Panc1 (cell line): ENCODE data around the gene METTL16. TPM values are rescaled to one million over a fixed set of nuclear protein-coding genes. Genes with fewer than 3 reads are reported as not detected.

Source experiments
- ATAC-seq: fragments of 200-7000 bp; cut with Tn5 transposase; 2 replicates; pipeline ENCODE4 v1.9.1; 2020; ENCODE audit warnings: mild to moderate bottlenecking, moderate library complexity
- BruUV-seq: library from RNA; stranded (reverse); fragments of 400-500 nt; replicated peaks from 2 replicates; lab custom pipeline; 2021; lab: Mats Ljungman, UMichigan
- CTCF ChIA-PET: fragments of 300-600 bp; sonication (Branson Sonifier 250); formaldehyde crosslinking; loops from one replicate; lab custom pipeline; 2022; ENCODE audit warnings: antibody characterized with exemption; lab: Charles Lee
- POLR2A ChIA-PET: fragments of 300-600 bp; sonication (Branson Sonifier 250); formaldehyde crosslinking; loops from one replicate; lab custom pipeline; 2022; ENCODE audit warnings: antibody characterized with exemption; lab: Charles Lee
- DNase-seq: peaks from one replicate; pipeline ENCODE4 v3.0.0-alpha.2; 2010; ENCODE audit warnings: low read depth, low spot score
- H3K27ac ChIP-seq: 2 replicates; pipeline ENCODE4 v1.5.1; 2011; ENCODE audit warnings: mild to moderate bottlenecking, low read length, inconsistent platforms
- H3K27me3 ChIP-seq: fragments of 200-500 bp; sonication (Bioruptor generic); 2 replicates; pipeline ENCODE4 v1.6.0; 2014; ENCODE audit warnings: low read length, inconsistent platforms; ENCODE audit not compliant: control insufficient read depth, insufficient read depth
- H3K36me3 ChIP-seq: fragments of 200-500 bp; sonication (Bioruptor generic); 2 replicates; pipeline ENCODE4 v1.5.1; 2014; ENCODE audit warnings: inconsistent platforms, mild to moderate bottlenecking, low read length, moderate library complexity; ENCODE audit not compliant: control insufficient read depth, insufficient read depth
- H3K4me1 ChIP-seq: 2 replicates; pipeline ENCODE4 v1.5.1; 2011; ENCODE audit warnings: inconsistent platforms, mild to moderate bottlenecking, low read length, moderate library complexity; ENCODE audit not compliant: control insufficient read depth, insufficient read depth
- H3K4me3 ChIP-seq, 2 experiments: 2 replicates each; pipeline ENCODE4 v1.5.1; 2011 to 2012; ENCODE audit warnings: low read depth in 2 of 2, low read length in 2 of 2, mild to moderate bottlenecking in 2 of 2, inconsistent platforms in 1 of 2, moderate library complexity in 1 of 2
- H3K9me3 ChIP-seq: fragments of 200-500 bp; sonication (Bioruptor generic); 2 replicates; pipeline ENCODE4 v1.5.1; 2014; ENCODE audit warnings: low read depth, mild to moderate bottlenecking, inconsistent platforms, low read length, moderate library complexity; ENCODE audit not compliant: control insufficient read depth, insufficient read depth
- POLR2AphosphoS5 ChIP-seq: IDR thresholded peaks from 2 replicates; pipeline ENCODE4 v1.6.1; 2012; ENCODE audit warnings: mild to moderate bottlenecking, low read depth, low read length, moderate library complexity
- SIN3A ChIP-seq: IDR thresholded peaks from 2 replicates; pipeline ENCODE4 v1.6.1; 2012; ENCODE audit warnings: low read depth, mild to moderate bottlenecking, low read length, moderate library complexity, borderline replicate concordance; ENCODE audit not compliant: insufficient read depth
- TCF7L2 ChIP-seq: IDR thresholded peaks from 2 replicates; pipeline ENCODE4 v1.6.1; 2011; ENCODE audit warnings: mild to moderate bottlenecking, low read depth, low read length, inconsistent platforms
- in situ Hi-C: cut with HindIII; loops from 2 replicates; pipeline ENCODE4 v1.10.0; 2016; ENCODE audit warnings: low sequenced_read_pairs, low pct_unique_long_range_greater_than_20kb
- intact Hi-C: fragments of 100-400 bp; cut with micrococcal nuclease; formaldehyde crosslinking; loops from one replicate; pipeline ENCODE4 v1.10.0; 2022; ENCODE audit not compliant: unreplicated experiment
- total RNA-seq: library from RNA; stranded (reverse); gene quantifications from one replicate; pipeline ENCODE4 v1.2.1, GENCODE V29; 2021; ENCODE audit not compliant: unreplicated experiment
- TF ChIP-seq, protein P1 (sequence below): fragments of 450-650 bp; IDR thresholded peaks from 2 replicates; pipeline ENCODE4 v1.5.1; 2017; ENCODE audit warnings: mild to moderate bottlenecking
- TF ChIP-seq, protein P2 (sequence below), 2 experiments: IDR thresholded peaks; 2 replicates each; pipeline ENCODE4 v1.6.1; 2011 to 2012; ENCODE audit warnings: low read depth in 2 of 2, control low read depth in 1 of 2, low read length in 1 of 2, mild to moderate bottlenecking in 1 of 2, moderate library complexity in 1 of 2; ENCODE audit not compliant: insufficient read depth in 1 of 2

The METTL16 gene
- total RNA-seq, 1 experiment from 2014 or later = 34.7 TPM

DNA sequence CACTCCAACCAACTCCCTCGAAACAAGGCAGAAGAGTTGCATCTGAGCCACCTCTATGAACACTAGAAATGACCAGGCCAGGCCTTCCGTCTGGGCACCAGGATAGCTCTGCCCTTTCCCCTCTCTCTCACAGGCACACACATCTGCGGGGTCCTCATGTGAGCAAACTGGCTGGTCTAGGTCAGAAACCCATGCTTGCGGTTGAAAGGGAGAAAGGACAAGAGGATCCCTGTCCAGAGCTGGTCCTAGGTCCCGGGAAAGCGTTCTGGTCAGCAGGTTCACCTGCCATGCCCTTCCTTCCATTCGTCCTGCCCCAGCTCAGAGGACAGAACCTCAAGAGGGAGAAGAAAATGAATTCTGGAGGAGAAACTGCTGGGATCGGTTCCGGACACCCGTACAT is 113.5 kb downstream of the METTL16 start:
- intact Hi-C loops = no loop called here
- Histone ChIP-seq H3K36me3 (no peaks in the 10 kb centered on the region), H3K9me3 (no peaks in the 10 kb centered on the region), H3K4me1 (peaks cover 34% of the 10 kb centered on the region), H3K27me3 (no peaks in the 10 kb centered on the region), H3K27ac (peak overlapping the region; percentile 71), H3K4me3 (peak overlapping the region; percentile 26 to 80)
- no TSS peak for BruUV-seq
- in situ Hi-C loops = no loop called here
- CTCF ChIA-PET = no interaction called here
- ATAC-seq = no peak
- POLR2A ChIA-PET = no interaction called here
- TF ChIP-seq, protein P1, sequence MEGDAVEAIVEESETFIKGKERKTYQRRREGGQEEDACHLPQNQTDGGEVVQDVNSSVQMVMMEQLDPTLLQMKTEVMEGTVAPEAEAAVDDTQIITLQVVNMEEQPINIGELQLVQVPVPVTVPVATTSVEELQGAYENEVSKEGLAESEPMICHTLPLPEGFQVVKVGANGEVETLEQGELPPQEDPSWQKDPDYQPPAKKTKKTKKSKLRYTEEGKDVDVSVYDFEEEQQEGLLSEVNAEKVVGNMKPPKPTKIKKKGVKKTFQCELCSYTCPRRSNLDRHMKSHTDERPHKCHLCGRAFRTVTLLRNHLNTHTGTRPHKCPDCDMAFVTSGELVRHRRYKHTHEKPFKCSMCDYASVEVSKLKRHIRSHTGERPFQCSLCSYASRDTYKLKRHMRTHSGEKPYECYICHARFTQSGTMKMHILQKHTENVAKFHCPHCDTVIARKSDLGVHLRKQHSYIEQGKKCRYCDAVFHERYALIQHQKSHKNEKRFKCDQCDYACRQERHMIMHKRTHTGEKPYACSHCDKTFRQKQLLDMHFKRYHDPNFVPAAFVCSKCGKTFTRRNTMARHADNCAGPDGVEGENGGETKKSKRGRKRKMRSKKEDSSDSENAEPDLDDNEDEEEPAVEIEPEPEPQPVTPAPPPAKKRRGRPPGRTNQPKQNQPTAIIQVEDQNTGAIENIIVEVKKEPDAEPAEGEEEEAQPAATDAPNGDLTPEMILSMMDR = no peak
- TF ChIP-seq TCF7L2 = no peak
- DNase-seq = no peak

DNA sequence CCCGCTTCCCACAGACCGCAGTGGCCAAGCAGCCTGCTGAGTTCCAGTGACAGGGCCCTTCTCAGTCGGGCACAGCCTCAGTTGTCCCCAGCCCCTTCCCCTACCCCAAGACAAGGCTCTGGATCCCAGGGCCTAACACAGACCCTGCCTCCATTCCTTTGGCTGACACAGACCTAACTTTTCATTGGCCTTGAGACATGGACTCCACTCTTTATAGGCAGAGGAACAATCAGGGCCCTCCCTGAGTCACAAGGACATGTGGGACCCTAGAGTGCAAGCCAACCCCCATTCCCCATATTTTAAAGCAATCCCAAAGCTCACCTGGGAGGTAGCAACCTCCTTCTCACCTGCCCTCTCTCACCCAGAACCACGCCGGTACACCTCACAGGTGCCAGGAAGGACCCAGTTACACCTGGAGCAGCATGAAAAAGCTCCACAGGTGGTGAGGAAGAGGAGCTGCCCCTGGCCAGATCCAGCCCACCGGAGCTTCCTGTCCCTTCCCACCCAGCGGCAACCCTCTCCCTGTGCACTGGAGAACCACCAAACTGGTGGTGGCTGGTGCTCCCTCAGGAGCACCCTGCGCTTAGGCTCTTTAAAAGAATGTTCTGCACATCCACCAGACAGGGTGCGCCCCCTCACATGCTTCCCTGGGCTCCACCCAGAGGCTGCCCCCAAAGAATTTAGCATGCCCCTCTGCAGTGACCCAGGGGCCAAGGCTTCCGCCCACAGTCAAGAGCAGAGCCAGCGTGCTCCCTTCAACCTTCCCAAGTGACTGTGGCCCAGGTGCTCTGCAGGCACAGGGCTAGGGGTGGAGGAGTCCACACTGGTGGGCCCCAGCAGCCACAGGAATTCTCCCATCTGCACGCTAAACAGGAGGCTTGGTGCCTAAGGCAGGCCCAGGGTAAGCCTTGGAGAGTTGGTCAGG is 114.2 kb downstream of the METTL16 start:
- ATAC-seq (no peak), DNase-seq (no peak)
- in situ Hi-C loops = no loop called here
- POLR2A ChIA-PET = interaction anchor here (0.6 kb wide), 1 partner anchor 113 kb away, joined by 5 read pairs; no protein-coding TSS in a partner anchor
- no TSS peak for BruUV-seq
- CTCF ChIA-PET = no interaction called here
- no peaks in the 10 kb centered on the region for H3K36me3 ChIP-seq
- intact Hi-C loops = no loop called here
- H3K4me1 ChIP-seq = peaks cover 34% of the 10 kb centered on the region
- no peaks in the 10 kb centered on the region for H3K9me3 ChIP-seq
- H3K27ac ChIP-seq = peak overlapping the region; percentile 71
- TF ChIP-seq TCF7L2 = no peak
- TF ChIP-seq, protein P1 = no peak
- H3K4me3 ChIP-seq = peak overlapping the region; percentile 27 to 80; a peak in 3 of 4 replicates
- H3K27me3 ChIP-seq = no peaks in the 10 kb centered on the region

DNA sequence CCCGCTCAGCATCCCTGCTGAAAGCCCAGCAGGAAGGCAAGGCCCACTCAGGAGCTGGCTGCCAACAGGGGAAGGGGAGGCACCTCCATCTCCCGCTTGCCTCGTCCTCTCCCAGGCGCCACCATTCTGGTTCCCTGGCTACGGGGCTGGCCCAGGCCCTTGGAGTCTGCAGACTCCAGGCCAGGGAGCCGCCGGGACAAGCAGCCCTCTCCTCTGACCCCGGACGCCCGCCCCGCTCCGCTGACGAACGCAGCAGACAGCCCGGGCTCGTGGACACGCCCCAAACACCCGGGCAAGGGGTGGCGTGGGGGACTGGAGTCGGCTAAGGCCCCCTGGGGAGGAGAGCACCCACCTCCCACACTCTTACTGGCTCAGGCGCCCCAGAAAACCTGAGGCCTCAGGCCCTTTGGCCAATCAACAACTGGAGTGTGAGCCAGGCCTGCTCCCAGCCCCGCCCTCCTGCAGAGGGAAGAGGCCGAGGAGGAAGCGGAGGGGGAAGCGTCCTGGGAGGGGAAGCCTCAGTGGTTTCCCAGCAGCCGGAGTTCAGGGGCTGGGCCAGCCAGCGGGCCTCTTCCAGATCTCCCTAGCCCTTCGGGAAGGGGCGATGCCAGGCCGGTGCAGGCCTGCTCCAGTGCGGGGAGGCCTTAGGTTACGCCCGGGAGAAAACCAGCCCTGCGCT is 115.0 kb downstream of the METTL16 start:
- TF ChIP-seq POLR2AphosphoS5 (no peak), TCF7L2 (no peak), SIN3A (no peak)
- TF ChIP-seq, protein P2, sequence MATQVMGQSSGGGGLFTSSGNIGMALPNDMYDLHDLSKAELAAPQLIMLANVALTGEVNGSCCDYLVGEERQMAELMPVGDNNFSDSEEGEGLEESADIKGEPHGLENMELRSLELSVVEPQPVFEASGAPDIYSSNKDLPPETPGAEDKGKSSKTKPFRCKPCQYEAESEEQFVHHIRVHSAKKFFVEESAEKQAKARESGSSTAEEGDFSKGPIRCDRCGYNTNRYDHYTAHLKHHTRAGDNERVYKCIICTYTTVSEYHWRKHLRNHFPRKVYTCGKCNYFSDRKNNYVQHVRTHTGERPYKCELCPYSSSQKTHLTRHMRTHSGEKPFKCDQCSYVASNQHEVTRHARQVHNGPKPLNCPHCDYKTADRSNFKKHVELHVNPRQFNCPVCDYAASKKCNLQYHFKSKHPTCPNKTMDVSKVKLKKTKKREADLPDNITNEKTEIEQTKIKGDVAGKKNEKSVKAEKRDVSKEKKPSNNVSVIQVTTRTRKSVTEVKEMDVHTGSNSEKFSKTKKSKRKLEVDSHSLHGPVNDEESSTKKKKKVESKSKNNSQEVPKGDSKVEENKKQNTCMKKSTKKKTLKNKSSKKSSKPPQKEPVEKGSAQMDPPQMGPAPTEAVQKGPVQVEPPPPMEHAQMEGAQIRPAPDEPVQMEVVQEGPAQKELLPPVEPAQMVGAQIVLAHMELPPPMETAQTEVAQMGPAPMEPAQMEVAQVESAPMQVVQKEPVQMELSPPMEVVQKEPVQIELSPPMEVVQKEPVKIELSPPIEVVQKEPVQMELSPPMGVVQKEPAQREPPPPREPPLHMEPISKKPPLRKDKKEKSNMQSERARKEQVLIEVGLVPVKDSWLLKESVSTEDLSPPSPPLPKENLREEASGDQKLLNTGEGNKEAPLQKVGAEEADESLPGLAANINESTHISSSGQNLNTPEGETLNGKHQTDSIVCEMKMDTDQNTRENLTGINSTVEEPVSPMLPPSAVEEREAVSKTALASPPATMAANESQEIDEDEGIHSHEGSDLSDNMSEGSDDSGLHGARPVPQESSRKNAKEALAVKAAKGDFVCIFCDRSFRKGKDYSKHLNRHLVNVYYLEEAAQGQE (IDR thresholded peaks at IDR 0.05; ENCODE audit: insufficient read depth in 1 of 2, low read depth in 2 of 2, low read length in 1 of 2) = no peak
- TF ChIP-seq, protein P1 = no peak
- DNase-seq = no peak
- POLR2A ChIA-PET = interaction anchor here (0.6 kb wide), 1 partner anchor 112 kb away, joined by 5 read pairs; no protein-coding TSS in a partner anchor
- CTCF ChIA-PET = interaction anchor here (1.1 kb wide), 1 partner anchor 19 kb away, joined by 4 read pairs; no protein-coding TSS in a partner anchor
- no peaks in the 10 kb centered on the region for H3K27me3 ChIP-seq
- H3K4me1 ChIP-seq = peaks cover 39% of the 10 kb centered on the region
- H3K9me3 ChIP-seq = no peaks in the 10 kb centered on the region
- intact Hi-C loops (no loop called here), in situ Hi-C loops (no loop called here)
- peak; percentile 27 for ATAC-seq
- peak overlapping the region; percentile 69 for H3K27ac ChIP-seq
- no TSS peak for BruUV-seq
- H3K36me3 ChIP-seq = no peaks in the 10 kb centered on the region
- peak overlapping the region; percentile 27 to 37 for H3K4me3 ChIP-seq
